GM23338 (cell line): ENCODE results near the gene BLOC1S1. TPM values are rescaled to one million over a fixed set of nuclear protein-coding genes. Genes with fewer than 3 reads are reported as not detected.

ENCODE experiments used
- ATAC-seq: fragments of 200-7000 bp; cut with Tn5 transposase; 3 replicates; pipeline ENCODE4 v1.9.1; 2020
- DNase-seq: peaks from one replicate; pipeline ENCODE4 v3.0.0-alpha.2; 2015; ENCODE audit warnings: low spot score
- H2AFZ ChIP-seq: fragments of 200-600 bp; sonication (generic); 2 replicates; pipeline ENCODE4 v1.8.0; 2016; ENCODE audit warnings: antibody characterized with exemption, mild to moderate bottlenecking, moderate library complexity
- H3F3A ChIP-seq: fragments of 200-600 bp; sonication (generic); replicated peaks from 2 replicates; pipeline ENCODE4 v1.8.0; 2017; ENCODE audit warnings: antibody characterized with exemption, mixed run types, low read depth
- H3K27ac ChIP-seq: fragments of 200-600 bp; sonication (generic); 2 replicates; pipeline ENCODE4 v1.6.1; 2016; ENCODE audit warnings: low read depth
- H3K27me3 ChIP-seq: fragments of 200-600 bp; sonication (generic); 2 replicates; pipeline ENCODE4 v1.8.0; 2016; ENCODE audit warnings: mild to moderate bottlenecking, mixed run types, moderate library complexity; ENCODE audit not compliant: insufficient read depth
- H3K36me3 ChIP-seq: fragments of 200-600 bp; sonication (generic); 2 replicates; pipeline ENCODE4 v1.8.0; 2016; ENCODE audit warnings: mild to moderate bottlenecking; ENCODE audit not compliant: insufficient read depth
- H3K4me1 ChIP-seq: fragments of 200-600 bp; sonication (generic); 2 replicates; pipeline ENCODE4 v1.8.0; 2016; ENCODE audit warnings: mild to moderate bottlenecking, moderate library complexity; ENCODE audit not compliant: insufficient read depth
- H3K4me2 ChIP-seq: fragments of 200-600 bp; sonication (generic); 2 replicates; pipeline ENCODE4 v1.7.1; 2017; ENCODE audit warnings: mixed run types
- H3K4me3 ChIP-seq: fragments of 200-600 bp; sonication (generic); 2 replicates; pipeline ENCODE4 v1.6.1; 2016; ENCODE audit warnings: mixed run types
- H3K79me2 ChIP-seq: fragments of 200-600 bp; sonication (generic); replicated peaks from 2 replicates; pipeline ENCODE4 v1.8.0; 2017; ENCODE audit warnings: mild to moderate bottlenecking; ENCODE audit not compliant: insufficient read depth
- H3K9me2 ChIP-seq: fragments of 200-600 bp; sonication (generic); 2 replicates; pipeline ENCODE4 v1.8.0; 2017; ENCODE audit not compliant: insufficient read depth
- H4K20me1 ChIP-seq: fragments of 200-600 bp; sonication (generic); replicated peaks from 2 replicates; pipeline ENCODE4 v1.8.0; 2017; ENCODE audit warnings: mild to moderate bottlenecking; ENCODE audit not compliant: insufficient read depth
- H3K27ac Mint-ChIP-seq: 2 replicates; pipeline ENCODE4 v1.8.0; 2020; ENCODE audit warnings: inconsistent platforms, mild to moderate bottlenecking, moderate library complexity, mixed read lengths
- H3K27me3 Mint-ChIP-seq: 3 replicates; pipeline ENCODE4 v1.8.0; 2022; ENCODE audit warnings: low read depth, mild to moderate bottlenecking, moderate library complexity, mixed read lengths, inconsistent platforms; ENCODE audit not compliant: insufficient read depth, poor library complexity
- H3K36me3 Mint-ChIP-seq: 3 replicates; pipeline ENCODE4 v1.8.0; 2021; ENCODE audit warnings: low read depth, mild to moderate bottlenecking, inconsistent platforms, moderate library complexity, mixed read lengths
- H3K4me1 Mint-ChIP-seq: 3 replicates; pipeline ENCODE4 v1.8.0; 2020; ENCODE audit warnings: mild to moderate bottlenecking, inconsistent platforms, mixed read lengths
- H3K4me3 Mint-ChIP-seq: 3 replicates; pipeline ENCODE4 v1.8.0; 2021; ENCODE audit warnings: moderate library complexity, mild to moderate bottlenecking, inconsistent platforms, mixed read lengths
- H3K9me3 Mint-ChIP-seq: 3 replicates; pipeline ENCODE4 v1.8.0; 2020; ENCODE audit warnings: moderate library complexity, mild to moderate bottlenecking, inconsistent platforms, mixed read lengths
- CREB1 ChIP-seq: fragments of 250-450 bp; sonication (Bioruptor Pico); IDR thresholded peaks from 2 replicates; pipeline ENCODE4 v1.5.0; 2020; ENCODE audit warnings: low read depth, mild to moderate bottlenecking, moderate library complexity
- JUNB ChIP-seq: IDR thresholded peaks from one replicate; pipeline ENCODE4 v1.6.1; 2016; ENCODE audit warnings: antibody characterized with exemption; ENCODE audit not compliant: unreplicated experiment
- POLR2AphosphoS5 ChIP-seq: IDR thresholded peaks from 2 replicates; pipeline ENCODE4 v1.6.1; 2016; ENCODE audit warnings: antibody characterized with exemption, low read depth
- STAT1 ChIP-seq: IDR thresholded peaks from one replicate; pipeline ENCODE4 v1.6.1; 2016; ENCODE audit warnings: antibody characterized with exemption; ENCODE audit not compliant: unreplicated experiment
- ZNF114 ChIP-seq: fragments of 250-450 bp; sonication (Bioruptor Pico); IDR thresholded peaks from 2 replicates; pipeline ENCODE4 v1.5.0; 2020; ENCODE audit warnings: mild to moderate bottlenecking, moderate library complexity
- polyA plus RNA-seq: library from polyadenylated mRNA; unstranded; fragments of >200 nt; fragmentation: Nextera tagmentation; extraction: Ambion mirVana; gene quantifications from 2 replicates; pipeline ENCODE4 v1.2.1, GENCODE V29; 2016
- total RNA-seq: library from RNA; depleted of rRNA; stranded (reverse); fragments of >200 nt; shearing (Covaris generic); gene quantifications from 2 replicates; pipeline ENCODE4 v1.2.3, GENCODE V29; 2014
- TF ChIP-seq, protein P1 (sequence below), 2 experiments: fragments of 200-600 bp in 1 of 2; sonication (generic) in 1 of 2; conservative IDR thresholded peaks; 2 replicates each; pipeline versions ENCODE4 v1.5.1 to v1.6.1; 2016 to 2017; ENCODE audit warnings: antibody characterized with exemption in 2 of 2, low read depth in 2 of 2, mild to moderate bottlenecking in 2 of 2, moderate library complexity in 1 of 2

BLOC1S1 gene
- total and polyA plus RNA-seq, 2 experiments from 2014 or later: 68.3 to 174 TPM

DNA sequence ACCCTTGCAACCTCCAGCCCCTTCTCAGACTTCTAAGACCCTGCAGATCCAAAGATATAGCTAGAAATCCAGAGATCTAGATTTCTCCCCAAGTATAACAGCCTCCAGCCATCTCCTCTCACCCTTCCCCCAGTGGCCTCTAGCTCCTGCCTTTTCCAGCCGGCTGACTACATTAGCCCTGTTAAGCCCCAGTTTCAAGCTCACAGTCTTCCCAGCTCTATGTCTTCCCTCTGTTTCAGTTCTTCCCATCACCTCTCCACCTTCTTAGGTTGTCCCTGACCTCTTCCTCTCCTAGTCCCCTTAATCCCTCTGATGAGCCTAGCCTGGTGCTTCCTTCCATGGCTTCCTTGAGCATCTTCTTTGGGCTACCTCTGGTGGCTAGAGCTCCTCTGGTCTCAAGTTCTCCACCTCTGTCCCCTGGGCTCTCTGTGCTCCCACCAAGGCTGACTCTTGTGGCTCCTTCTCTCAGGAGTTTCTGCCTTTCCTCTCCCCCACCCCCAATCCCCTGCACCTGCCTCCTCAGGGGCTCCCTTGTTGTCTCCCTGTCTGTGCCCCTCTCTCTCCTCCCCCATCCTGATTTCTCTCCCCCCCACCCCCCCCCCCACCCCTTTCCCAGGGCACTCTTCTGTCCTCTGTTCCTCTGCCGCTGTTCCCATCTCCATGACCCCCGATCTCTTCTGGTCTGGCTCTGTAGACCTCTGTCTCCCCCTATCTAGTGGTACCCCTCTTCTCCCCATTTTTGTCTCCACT, 26.3 kb downstream of the BLOC1S1 start:
- TF ChIP-seq POLR2AphosphoS5: no peak
- peak overlapping the region; percentile 91; the same call in 1 of the 2 replicates for H2AFZ ChIP-seq
- H3K27ac Mint-ChIP-seq: peak overlapping the region; percentile 12; the same call in 1 of the 2 replicates
- no peaks in the 10 kb centered on the region for H3K9me2 ChIP-seq
- DNase-seq (no peak), ATAC-seq (no peak)
- no peaks in the 10 kb centered on the region for H3K27me3 ChIP-seq
- H3K4me2 ChIP-seq: peak overlapping the region; percentile 87
- H3K27me3 Mint-ChIP-seq: peaks cover 19% of the 10 kb centered on the region
- H3K79me2 ChIP-seq: peaks cover 28% of the 10 kb centered on the region
- H3K4me3 ChIP-seq: peak overlapping the region; percentile 53
- H3K4me1 ChIP-seq: peaks cover 25% of the 10 kb centered on the region
- H3K9me3 Mint-ChIP-seq: no peaks in the 10 kb centered on the region; the same call in 2 of the 3 replicates
- H3K36me3 ChIP-seq: no peaks in the 10 kb centered on the region
- H3K36me3 Mint-ChIP-seq: peaks cover 4% of the 10 kb centered on the region
- H3K4me1 Mint-ChIP-seq: peaks cover 42% of the 10 kb centered on the region
- H3K4me3 Mint-ChIP-seq: peak overlapping the region; percentile 74
- no peak overlapping the region for H3K27ac ChIP-seq
- peaks cover 16% of the 10 kb centered on the region for H3F3A ChIP-seq
- no peaks in the 10 kb centered on the region; the same call in 1 of the 2 replicates for H4K20me1 ChIP-seq

DNA sequence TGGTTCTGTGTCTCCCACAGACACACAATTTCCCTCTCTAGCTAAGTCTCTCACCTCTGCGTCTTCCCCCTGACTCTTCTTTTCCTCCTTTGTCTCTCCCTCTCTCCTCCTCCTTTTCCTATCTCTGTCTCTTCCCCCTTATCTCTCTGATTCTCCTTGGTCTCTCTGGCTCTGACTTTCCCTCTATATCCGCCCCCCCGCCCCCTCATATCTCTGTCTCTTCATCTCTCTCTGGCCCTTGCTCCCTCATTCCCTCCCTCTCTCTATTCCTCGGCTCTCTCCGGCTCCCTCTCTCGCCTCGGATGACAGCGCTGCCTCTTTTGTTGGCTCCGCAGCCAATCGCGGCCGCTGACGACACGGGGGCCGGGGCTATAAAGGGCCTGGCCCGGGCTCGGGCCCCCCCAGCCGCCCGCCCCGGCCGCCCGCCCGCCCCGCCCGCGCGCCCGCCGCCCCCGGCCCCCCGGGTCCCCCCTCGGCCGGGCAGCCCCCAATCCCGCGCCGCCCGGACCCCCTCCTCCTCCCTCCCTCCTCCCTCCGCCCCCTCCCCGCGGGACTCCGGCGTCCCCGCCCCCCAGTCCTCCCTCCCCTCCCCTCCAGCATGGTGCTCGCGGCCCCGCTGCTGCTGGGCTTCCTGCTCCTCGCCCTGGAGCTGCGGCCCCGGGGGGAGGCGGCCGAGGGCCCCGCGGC, 27.0 kb downstream of the BLOC1S1 start, which contains the start of gene GDF11:
Gene GDF11 (plus strand): TSS at position 404 of the 687 bp plus-strand sequence. CDS start 195 bp downstream, at position 599.
- 0 out of 2 replicates have a peak within 1 kb of the TSS, but pooled peaks have one; percentile 32 for H3K27ac ChIP-seq
- H3K9me2 ChIP-seq: 0 out of 2 replicates have a peak, but pooled peaks cover 2% of the 10 kb centered on the region
- Mint-ChIP-seq H3K36me3 (peaks cover 12% of the 10 kb centered on the region), H3K9me3 (no peaks in the 10 kb centered on the region; the same call in 2 of the 3 replicates), H3K27ac (peak within 1 kb of the TSS; percentile 76), H3K4me3 (peak within 1 kb of the TSS; percentile 94), H3K4me1 (peaks cover 42% of the 10 kb centered on the region), H3K27me3 (peaks cover 15% of the 10 kb centered on the region)
- H3K27me3 ChIP-seq: no peaks in the 10 kb centered on the region
- ATAC-seq (peak; percentile 13), DNase-seq (peak; percentile 91)
- peaks cover 27% of the 10 kb centered on the region for H3K4me1 ChIP-seq
- peak within 1 kb of the TSS; percentile 95 for H3K4me3 ChIP-seq
- peaks cover 21% of the 10 kb centered on the region for H3F3A ChIP-seq
- peak; percentile 69 for TF ChIP-seq CREB1 (CRISPR knock-in tag)
- no peak for TF ChIP-seq ZNF114 (CRISPR knock-in tag)
- TF ChIP-seq POLR2AphosphoS5: peak; percentile 72
- H3K36me3 ChIP-seq: no peaks in the 10 kb centered on the region
- H4K20me1 ChIP-seq: peaks cover 7% of the 10 kb centered on the region; the same call in 1 of the 2 replicates
- H2AFZ ChIP-seq: peak within 1 kb of the TSS; percentile 91; the same call in 1 of the 2 replicates
- H3K4me2 ChIP-seq: peak within 1 kb of the TSS; percentile 87
- H3K79me2 ChIP-seq: peaks cover 35% of the 10 kb centered on the region

DNA sequence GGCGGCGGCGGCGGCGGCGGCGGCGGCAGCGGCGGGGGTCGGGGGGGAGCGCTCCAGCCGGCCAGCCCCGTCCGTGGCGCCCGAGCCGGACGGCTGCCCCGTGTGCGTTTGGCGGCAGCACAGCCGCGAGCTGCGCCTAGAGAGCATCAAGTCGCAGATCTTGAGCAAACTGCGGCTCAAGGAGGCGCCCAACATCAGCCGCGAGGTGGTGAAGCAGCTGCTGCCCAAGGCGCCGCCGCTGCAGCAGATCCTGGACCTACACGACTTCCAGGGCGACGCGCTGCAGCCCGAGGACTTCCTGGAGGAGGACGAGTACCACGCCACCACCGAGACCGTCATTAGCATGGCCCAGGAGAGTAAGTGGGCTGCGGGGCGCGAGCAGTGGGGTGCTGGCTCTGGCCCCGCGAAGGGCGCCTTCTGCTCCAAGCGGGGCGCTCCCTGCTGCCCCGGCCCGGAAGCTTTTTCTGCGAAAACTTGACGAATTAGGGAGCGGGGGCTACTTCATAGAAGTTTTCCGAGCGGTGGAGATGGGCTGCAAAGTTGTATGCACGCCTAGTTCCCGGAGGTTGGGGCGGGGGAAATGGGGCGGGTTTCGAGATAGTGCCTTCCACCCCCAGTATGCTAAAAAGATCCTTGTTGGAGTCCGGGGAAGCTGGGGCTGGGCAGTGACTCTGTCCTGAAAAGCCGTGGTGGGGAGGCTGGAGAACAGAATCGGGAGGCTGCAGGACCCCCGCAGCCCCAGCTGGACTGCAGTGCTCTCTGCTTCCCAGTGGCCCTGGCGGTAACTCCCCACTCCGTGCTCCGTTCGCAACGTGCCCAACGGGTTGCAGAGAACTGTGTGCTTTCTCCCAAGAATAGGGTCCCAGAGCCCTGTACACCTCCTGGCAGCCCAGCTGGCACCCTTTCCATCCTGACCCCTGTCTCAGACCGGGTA, 27.8 kb downstream of the BLOC1S1 start:
- H3K27me3 Mint-ChIP-seq: peaks cover 10% of the 10 kb centered on the region
- H3K27me3 ChIP-seq: no peaks in the 10 kb centered on the region

More for the DNA sequence above, 27.8 kb downstream of the BLOC1S1 start:
- H3K4me3 Mint-ChIP-seq: peak overlapping the region; percentile 94
- Histone ChIP-seq H3K4me3 (peak overlapping the region; percentile 95), H3K36me3 (peaks cover 3% of the 10 kb centered on the region; the same call in 1 of the 2 replicates), H4K20me1 (peaks cover 14% of the 10 kb centered on the region; the same call in 1 of the 2 replicates), H3K4me1 (peaks cover 34% of the 10 kb centered on the region), H2AFZ (no peak overlapping the region), H3K4me2 (peak overlapping the region; percentile 85), H3K27ac (0 out of 2 replicates have a peak overlapping the region, but pooled peaks have one; percentile 32), H3K9me2 (0 out of 2 replicates have a peak, but pooled peaks cover 4% of the 10 kb centered on the region), H3F3A (peaks cover 21% of the 10 kb centered on the region), H3K79me2 (peaks cover 44% of the 10 kb centered on the region)
- peak overlapping the region; percentile 76 for H3K27ac Mint-ChIP-seq
- peak; percentile 0; the same call in 2 of the 3 replicates for ATAC-seq
- TF ChIP-seq JUNB (no peak), STAT1 (no peak)
- TF ChIP-seq, protein P1, sequence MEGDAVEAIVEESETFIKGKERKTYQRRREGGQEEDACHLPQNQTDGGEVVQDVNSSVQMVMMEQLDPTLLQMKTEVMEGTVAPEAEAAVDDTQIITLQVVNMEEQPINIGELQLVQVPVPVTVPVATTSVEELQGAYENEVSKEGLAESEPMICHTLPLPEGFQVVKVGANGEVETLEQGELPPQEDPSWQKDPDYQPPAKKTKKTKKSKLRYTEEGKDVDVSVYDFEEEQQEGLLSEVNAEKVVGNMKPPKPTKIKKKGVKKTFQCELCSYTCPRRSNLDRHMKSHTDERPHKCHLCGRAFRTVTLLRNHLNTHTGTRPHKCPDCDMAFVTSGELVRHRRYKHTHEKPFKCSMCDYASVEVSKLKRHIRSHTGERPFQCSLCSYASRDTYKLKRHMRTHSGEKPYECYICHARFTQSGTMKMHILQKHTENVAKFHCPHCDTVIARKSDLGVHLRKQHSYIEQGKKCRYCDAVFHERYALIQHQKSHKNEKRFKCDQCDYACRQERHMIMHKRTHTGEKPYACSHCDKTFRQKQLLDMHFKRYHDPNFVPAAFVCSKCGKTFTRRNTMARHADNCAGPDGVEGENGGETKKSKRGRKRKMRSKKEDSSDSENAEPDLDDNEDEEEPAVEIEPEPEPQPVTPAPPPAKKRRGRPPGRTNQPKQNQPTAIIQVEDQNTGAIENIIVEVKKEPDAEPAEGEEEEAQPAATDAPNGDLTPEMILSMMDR (conservative IDR thresholded peaks at IDR 0.05; ENCODE audit: low read depth in 2 of 2): peak in 1 of 2 experiments; percentile 27; a peak in 2 of 4 replicates
- no peaks in the 10 kb centered on the region; the same call in 2 of the 3 replicates for H3K9me3 Mint-ChIP-seq
- H3K4me1 Mint-ChIP-seq: peaks cover 48% of the 10 kb centered on the region
- DNase-seq: peak; percentile 78
- H3K36me3 Mint-ChIP-seq: peaks cover 20% of the 10 kb centered on the region
